BLaER1 (cell line): Measurements from ENCODE around the gene LENG9.
"Not testable (repeated sequence)": the region's sequence is repeated elsewhere in the genome, so short reads cannot be mapped to it uniquely, and the experiment has no call there.

ENCODE experiments used
- H3K27ac ChIP-seq: shearing (Covaris generic); formaldehyde crosslinking; 2 replicates; pipeline ENCODE4 v1.8.1; 2022
- H3K27me3 ChIP-seq: shearing (Covaris generic); formaldehyde crosslinking; 2 replicates; pipeline ENCODE4 v1.8.1; 2022
- H3K36me3 ChIP-seq: shearing (Covaris generic); formaldehyde crosslinking; 2 replicates; pipeline ENCODE4 v1.8.1; 2022
- H3K4me1 ChIP-seq: shearing (Covaris generic); formaldehyde crosslinking; 2 replicates; pipeline ENCODE4 v1.8.1; 2022
- H3K4me2 ChIP-seq: shearing (Covaris generic); formaldehyde crosslinking; 2 replicates; pipeline ENCODE4 v1.8.1; 2022
- H3K4me3 ChIP-seq: shearing (Covaris generic); formaldehyde crosslinking; 2 replicates; pipeline ENCODE4 v1.8.1; 2022
- H3K9ac ChIP-seq: shearing (Covaris generic); formaldehyde crosslinking; 2 replicates; pipeline ENCODE4 v1.8.1; 2022
- H3K9me3 ChIP-seq: shearing (Covaris generic); formaldehyde crosslinking; 2 replicates; pipeline ENCODE4 v1.8.1; 2022
- H4K20me1 ChIP-seq: shearing (Covaris generic); formaldehyde crosslinking; 2 replicates; pipeline ENCODE4 v1.8.1; 2022
- Cebpa-rat ChIP-seq: shearing (Covaris generic); IDR thresholded peaks from 2 replicates; pipeline ENCODE4 v1.8.1; 2022

Gene LENG9

DNA sequence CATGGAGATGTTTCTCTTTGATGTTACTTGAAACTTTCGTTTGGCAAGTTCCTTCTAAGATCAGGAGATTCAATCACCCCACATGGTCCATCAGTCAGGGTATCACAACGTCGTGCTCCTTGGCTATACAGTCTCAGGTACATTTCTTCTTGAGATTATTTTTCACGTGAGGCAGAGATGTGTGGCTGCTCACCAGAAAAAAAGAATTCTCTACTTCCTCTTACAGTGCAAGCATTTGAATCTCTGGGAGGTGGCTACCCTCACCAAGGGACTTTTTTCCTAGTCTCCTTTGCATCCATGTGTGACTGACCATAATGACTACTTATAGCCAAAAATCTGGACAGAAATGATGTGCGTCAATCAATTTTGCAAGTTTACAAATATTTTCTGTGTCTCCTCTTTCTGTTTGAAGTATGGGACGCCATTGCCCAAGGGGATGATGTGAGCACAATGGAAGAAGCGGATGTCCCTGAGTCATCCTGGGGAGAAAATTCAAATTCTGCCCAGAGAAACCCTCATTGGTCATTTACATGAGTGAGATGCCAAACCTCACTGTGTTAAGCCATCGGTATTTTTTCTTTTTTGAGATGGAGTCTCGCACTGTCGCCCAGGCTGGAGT is 30.5 kb upstream of the LENG9 start:
- H3K27ac ChIP-seq = no peak overlapping the region
- H4K20me1 ChIP-seq = no peaks in the 10 kb centered on the region
- H3K27me3 ChIP-seq = no peaks in the 10 kb centered on the region
- peaks cover 86% of the 10 kb centered on the region for H3K4me1 ChIP-seq
- H3K9ac ChIP-seq = no peak overlapping the region
- peak overlapping the region; percentile 8 for H3K4me2 ChIP-seq
- no peaks in the 10 kb centered on the region for H3K9me3 ChIP-seq
- H3K36me3 ChIP-seq = no peaks in the 10 kb centered on the region
- no peak for TF ChIP-seq Cebpa-rat
- no peak overlapping the region for H3K4me3 ChIP-seq

DNA sequence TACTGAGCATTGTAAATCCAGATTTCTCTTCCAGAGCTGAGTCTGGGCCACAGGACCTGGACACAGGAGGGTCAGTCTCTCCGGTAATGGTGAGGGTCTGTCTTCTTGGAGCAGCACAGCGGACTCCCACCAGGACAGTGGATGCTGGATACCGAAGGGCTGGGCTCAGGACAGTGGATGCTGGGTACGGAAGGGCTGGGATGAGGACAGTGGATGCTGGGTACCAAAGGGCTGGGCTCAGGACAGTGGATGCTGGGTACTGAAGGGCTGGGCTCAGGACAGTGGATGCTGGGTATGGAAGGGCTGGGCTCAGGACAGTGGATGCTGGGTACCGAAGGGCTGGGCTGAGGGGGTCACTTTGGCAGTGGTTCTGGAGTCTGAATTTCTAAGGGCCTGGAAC is 29.5 kb upstream of the LENG9 start:
- H3K27ac ChIP-seq = peak overlapping the region; percentile 41; the same call in 1 of the 2 replicates
- not testable (repeated sequence) for H3K27me3 ChIP-seq, H3K9ac ChIP-seq

DNA sequence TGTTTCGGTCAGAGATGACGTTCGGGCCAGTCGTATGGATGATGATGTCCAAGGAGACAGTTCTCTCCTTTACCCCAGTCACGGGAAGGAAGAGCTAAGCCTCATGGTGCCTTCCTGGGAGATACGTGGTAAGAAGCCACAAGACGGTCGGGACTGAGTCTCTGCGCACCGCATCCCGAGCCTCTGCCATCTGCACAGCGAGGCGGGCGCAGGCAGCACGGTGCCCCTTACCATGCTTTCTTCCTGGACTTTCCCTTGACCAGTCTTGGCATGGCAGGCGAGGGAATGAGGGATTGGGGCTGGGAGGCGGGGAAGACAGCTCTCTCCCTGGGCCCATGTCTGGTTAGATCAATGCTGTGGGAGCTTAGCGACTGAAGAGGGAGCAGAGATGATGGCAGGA is 29.0 kb upstream of the LENG9 start:
- Histone ChIP-seq H3K36me3 (no peaks in the 10 kb centered on the region), H3K27ac (peak overlapping the region; percentile 41; the same call in 1 of the 2 replicates), H3K9ac (no peak overlapping the region), H4K20me1 (no peaks in the 10 kb centered on the region), H3K27me3 (no peaks in the 10 kb centered on the region), H3K4me2 (peak overlapping the region; percentile 36; the same call in 1 of the 2 replicates), H3K9me3 (no peaks in the 10 kb centered on the region), H3K4me1 (peaks cover 71% of the 10 kb centered on the region), H3K4me3 (no peak overlapping the region)
- TF ChIP-seq Cebpa-rat = no peak

More for the DNA sequence above, 29.5 kb upstream of the LENG9 start:
- not testable (repeated sequence) for H3K4me3 ChIP-seq, H3K9me3 ChIP-seq, H3K4me2 ChIP-seq, H3K36me3 ChIP-seq, H4K20me1 ChIP-seq
- H3K4me1 ChIP-seq = peaks cover 76% of the 10 kb centered on the region

- H3K27me3 ChIP-seq = no peaks in the 10 kb centered on the region
- H3K4me1 ChIP-seq = peaks cover 56% of the 10 kb centered on the region
- H3K36me3 ChIP-seq = no peaks in the 10 kb centered on the region
- no peaks in the 10 kb centered on the region for H3K9me3 ChIP-seq
- no peak for TF ChIP-seq Cebpa-rat
- H3K27ac ChIP-seq = no peak overlapping the region
- no peak overlapping the region for H3K4me3 ChIP-seq
- no peak overlapping the region for H3K4me2 ChIP-seq
- H3K9ac ChIP-seq = no peak overlapping the region
- H4K20me1 ChIP-seq = no peaks in the 10 kb centered on the region
Observed at GRCh38 chr19:54489766-54490165, 26.2 kb upstream of the LENG9 start.

DNA sequence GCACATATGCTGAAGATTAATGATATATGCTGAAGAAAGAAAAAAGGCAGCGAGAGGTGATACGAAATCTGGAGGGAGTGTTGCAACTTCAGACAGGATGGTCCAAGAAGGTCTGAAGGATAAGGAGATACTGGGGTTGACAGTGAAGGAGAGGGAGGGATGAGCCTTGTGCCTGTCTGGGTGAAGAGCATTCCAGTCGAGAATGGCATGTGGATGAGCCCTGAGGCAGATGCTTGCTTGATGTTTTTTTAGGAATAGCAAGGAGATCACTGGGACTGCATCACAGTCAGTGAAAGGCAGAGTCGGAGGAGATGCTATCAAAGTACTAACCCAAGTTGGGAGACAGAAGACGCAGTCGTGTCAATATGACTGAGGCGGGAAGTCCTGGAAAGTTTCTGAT is 25.8 kb upstream of the LENG9 start:
- Histone ChIP-seq H3K4me1 (peaks cover 51% of the 10 kb centered on the region), H3K27me3 (no peaks in the 10 kb centered on the region), H3K9me3 (no peaks in the 10 kb centered on the region), H4K20me1 (no peaks in the 10 kb centered on the region), H3K9ac (no peak overlapping the region), H3K36me3 (no peaks in the 10 kb centered on the region), H3K4me2 (no peak overlapping the region), H3K4me3 (no peak overlapping the region), H3K27ac (no peak overlapping the region)
- TF ChIP-seq Cebpa-rat = no peak

- H3K4me3 ChIP-seq = no peak overlapping the region
- H3K9me3 ChIP-seq = no peaks in the 10 kb centered on the region
- H3K27me3 ChIP-seq = no peaks in the 10 kb centered on the region
- H3K4me1 ChIP-seq = peaks cover 48% of the 10 kb centered on the region
- H4K20me1 ChIP-seq = no peaks in the 10 kb centered on the region
- H3K4me2 ChIP-seq = peak overlapping the region; percentile 39
- no peaks in the 10 kb centered on the region for H3K36me3 ChIP-seq
- H3K27ac ChIP-seq = no peak overlapping the region
- no peak overlapping the region for H3K9ac ChIP-seq
- no peak for TF ChIP-seq Cebpa-rat
Observed at GRCh38 chr19:54485851-54486250, 22.3 kb upstream of the LENG9 start.

DNA sequence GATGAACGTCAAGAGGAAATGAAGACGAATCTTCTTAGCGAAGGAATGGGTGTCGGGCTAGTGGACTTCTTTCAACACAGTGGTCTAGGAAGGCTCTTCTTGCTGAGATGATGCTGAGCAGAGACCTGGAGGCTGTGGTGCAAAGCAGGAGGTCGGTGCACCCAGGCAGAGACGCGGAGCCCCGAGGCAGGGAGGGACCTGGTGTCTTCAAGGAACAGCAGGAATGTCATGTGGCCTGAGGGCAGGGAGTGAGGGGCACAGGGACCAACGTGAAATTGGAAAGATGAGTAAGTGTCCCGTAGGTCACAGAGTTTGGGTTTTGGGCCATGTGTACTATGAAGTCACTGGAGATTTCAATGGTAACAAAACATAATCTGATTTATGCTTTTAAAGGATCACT is 20.9 kb upstream of the LENG9 start:
- no peaks in the 10 kb centered on the region for H3K36me3 ChIP-seq
- H3K4me1 ChIP-seq = peaks cover 51% of the 10 kb centered on the region
- H3K9ac ChIP-seq = no peak overlapping the region
- H3K27me3 ChIP-seq = no peaks in the 10 kb centered on the region
- no peak for TF ChIP-seq Cebpa-rat
- no peaks in the 10 kb centered on the region for H4K20me1 ChIP-seq
- no peaks in the 10 kb centered on the region for H3K9me3 ChIP-seq
- H3K27ac ChIP-seq = no peak overlapping the region
- H3K4me2 ChIP-seq = no peak overlapping the region
- H3K4me3 ChIP-seq = no peak overlapping the region

DNA sequence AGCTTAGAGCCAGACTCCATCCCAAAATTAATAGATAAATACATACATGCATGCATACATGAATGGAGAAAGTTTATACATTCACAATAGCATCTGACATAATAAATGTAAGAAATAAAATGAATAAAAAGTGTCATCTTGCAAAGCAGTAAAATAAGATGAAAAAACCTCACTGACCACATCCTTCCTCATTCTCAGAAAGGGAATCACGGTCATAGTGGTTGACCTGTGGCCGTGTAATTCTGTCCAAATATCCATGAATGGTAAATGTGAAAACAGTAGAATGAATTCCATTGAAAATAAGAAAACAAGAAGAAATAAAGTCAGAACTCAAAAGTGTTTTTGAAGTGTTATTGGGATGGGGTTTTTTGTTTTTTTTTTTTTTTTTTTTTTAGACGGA is 19.3 kb upstream of the LENG9 start:
- no peaks in the 10 kb centered on the region for H4K20me1 ChIP-seq
- H3K27me3 ChIP-seq = no peaks in the 10 kb centered on the region
- H3K36me3 ChIP-seq = no peaks in the 10 kb centered on the region
- H3K9me3 ChIP-seq = no peaks in the 10 kb centered on the region
- no peak for TF ChIP-seq Cebpa-rat
- no peak overlapping the region for H3K9ac ChIP-seq
- peak overlapping the region; percentile 65 for H3K4me2 ChIP-seq
- peaks cover 51% of the 10 kb centered on the region for H3K4me1 ChIP-seq
- no peak overlapping the region for H3K4me3 ChIP-seq
- H3K27ac ChIP-seq = no peak overlapping the region

DNA sequence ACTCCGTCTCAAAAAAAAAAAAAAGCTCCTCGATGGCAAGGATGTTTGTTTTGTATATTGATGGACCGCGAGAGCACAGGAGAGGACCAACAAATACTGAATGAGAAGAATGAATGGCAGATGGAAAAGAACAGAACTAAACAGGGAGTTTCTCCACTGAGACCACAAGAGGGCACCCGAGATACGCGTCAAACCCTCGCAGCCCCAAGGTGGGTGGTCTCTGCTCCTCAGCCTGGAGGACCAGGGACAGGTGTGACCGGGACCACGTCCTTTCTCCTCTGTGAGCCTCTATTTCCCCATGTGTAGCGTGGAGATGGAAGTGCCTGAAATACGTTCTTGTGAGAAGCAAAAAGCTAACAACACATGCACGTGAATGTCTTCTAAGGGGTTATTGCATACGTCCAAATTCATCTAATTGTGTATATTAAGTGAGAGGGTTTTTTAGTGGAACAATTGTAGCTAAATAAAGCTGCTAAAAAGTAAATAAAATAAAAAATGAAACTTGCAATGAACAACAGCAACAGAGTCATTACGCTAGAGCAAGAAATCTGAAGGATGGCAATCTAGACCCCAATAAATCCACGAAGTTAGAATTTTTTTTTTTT is 17.9 kb upstream of the LENG9 start:
- H3K9ac ChIP-seq = no peak overlapping the region
- H3K4me2 ChIP-seq = peak overlapping the region; percentile 40; the same call in 1 of the 2 replicates
- no peaks in the 10 kb centered on the region for H4K20me1 ChIP-seq
- no peak for TF ChIP-seq Cebpa-rat
- H3K4me3 ChIP-seq = no peak overlapping the region
- no peak overlapping the region for H3K27ac ChIP-seq
- H3K27me3 ChIP-seq = no peaks in the 10 kb centered on the region
- H3K36me3 ChIP-seq = no peaks in the 10 kb centered on the region
- peaks cover 51% of the 10 kb centered on the region for H3K4me1 ChIP-seq
- H3K9me3 ChIP-seq = no peaks in the 10 kb centered on the region

- Histone ChIP-seq H3K9me3 (no peaks in the 10 kb centered on the region), H4K20me1 (no peaks in the 10 kb centered on the region), H3K4me3 (no peak overlapping the region), H3K4me2 (no peak overlapping the region), H3K36me3 (no peaks in the 10 kb centered on the region), H3K27me3 (no peaks in the 10 kb centered on the region), H3K27ac (no peak overlapping the region), H3K4me1 (peaks cover 39% of the 10 kb centered on the region), H3K9ac (no peak overlapping the region)
- TF ChIP-seq Cebpa-rat = no peak
Observed at GRCh38 chr19:54480051-54480450, 16.5 kb upstream of the LENG9 start.
